SU-DHL-6 (cell line): ENCODE measurements around the gene MIDN.

Experiments
- CTCF ChIP-seq: fragments of 200-600 bp; sonication (generic); IDR thresholded peaks from one replicate; pipeline ENCODE4 v1.5.1; 2017; ENCODE audit warnings: antibody characterized with exemption, mild to moderate bottlenecking, low read length, moderate library complexity; ENCODE audit not compliant: insufficient read depth, poor library complexity, severe bottlenecking
- EZH2phosphoT487 ChIP-seq: fragments of 200-600 bp; sonication (generic), shearing (Covaris generic); conservative IDR thresholded peaks from 2 replicates; pipeline ENCODE4 v1.6.1; 2018; ENCODE audit warnings: mild to moderate bottlenecking, antibody characterized with exemption, low read length, moderate library complexity, mixed read lengths

- TF ChIP-seq CTCF (no peak), EZH2phosphoT487 (no peak)
These were observed 22.6 kb downstream of the MIDN start for GRCh38 chr19:1270854-1271527.
